Stimulated activated CD4-positive, alpha-beta T cell treated with anti-CD3 and anti-CD28 coated beads, Interleukin-4, amount 100 ng/mL, for 24 hours (primary cell): Measurements from ENCODE around the gene HEYL.
"Not testable (repeated sequence)": the region's sequence is repeated elsewhere in the genome, so short reads cannot be mapped to it uniquely, and the experiment has no call there.

Experiments used
- DNase-seq: peaks from one replicate; pipeline ENCODE4 v3.0.0-alpha.2; 2020

HEYL gene

GRCh38 chr1:39635871-39636210, 3.6 kb downstream of the HEYL start:
- no peak for DNase-seq

GRCh38 chr1:39635205-39635870, 4.1 kb downstream of the HEYL start:
- no peak for DNase-seq

DNA sequence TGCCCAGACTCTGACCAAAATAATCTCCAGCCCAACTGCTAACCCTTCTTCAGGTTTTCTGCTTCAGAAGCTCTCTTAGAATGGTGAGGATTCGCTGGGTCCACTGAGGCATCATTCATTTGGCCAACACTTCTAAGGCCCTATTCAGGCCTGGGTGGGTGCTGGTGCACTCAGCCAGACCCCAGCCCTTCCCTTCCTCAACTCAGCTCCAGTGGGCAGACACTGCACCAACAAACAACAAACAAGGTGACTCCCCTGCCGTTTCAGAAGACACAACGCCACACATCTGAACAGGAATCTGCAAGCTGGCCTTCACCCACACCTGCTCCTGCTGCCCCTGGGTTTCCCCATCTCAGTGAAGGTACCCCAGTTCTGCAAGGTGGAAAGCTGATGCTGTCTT, 6.0 kb downstream of the HEYL start:
- DNase-seq: no peak

DNA sequence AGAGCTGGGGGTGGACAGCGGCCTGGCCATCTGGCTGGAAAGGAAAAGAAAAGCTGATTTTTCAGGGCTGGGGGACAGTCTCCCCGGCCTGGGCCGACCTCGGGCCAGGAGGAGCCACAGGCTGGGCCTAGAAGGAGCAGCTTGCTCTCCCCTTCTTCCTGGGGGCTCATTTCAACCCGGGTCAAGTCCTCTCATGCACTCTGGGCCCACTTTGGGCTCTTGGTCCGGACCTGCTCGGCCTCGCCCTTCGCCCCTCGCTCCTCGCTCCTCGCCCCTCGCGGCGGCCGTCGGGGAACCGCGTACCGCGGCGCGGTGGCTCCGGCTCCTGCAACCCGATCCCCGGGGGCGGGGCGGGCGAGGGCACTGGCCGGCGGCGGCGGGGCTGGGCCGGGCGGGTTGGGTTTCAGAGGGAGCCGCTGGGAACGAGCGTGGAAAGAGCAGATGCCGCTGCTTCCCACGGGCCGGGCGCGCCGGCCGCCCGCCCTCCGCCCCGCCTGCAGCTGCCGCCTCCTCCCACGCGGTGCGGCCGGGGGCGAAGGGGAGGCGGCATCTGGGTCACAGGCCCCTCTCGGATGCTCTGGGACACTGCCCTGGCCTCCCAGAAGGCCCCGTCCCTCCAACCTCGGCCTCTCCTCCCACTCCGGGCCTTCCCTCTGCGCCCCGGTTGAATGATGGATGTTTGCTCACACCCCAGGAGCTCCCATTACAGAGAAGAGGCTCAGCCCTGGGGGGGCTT, 6.6 kb downstream of the HEYL start:
- no peak for DNase-seq

- no peak for DNase-seq
These were observed 7.1 kb downstream of the HEYL start for GRCh38 chr1:39632323-39632681.

DNA sequence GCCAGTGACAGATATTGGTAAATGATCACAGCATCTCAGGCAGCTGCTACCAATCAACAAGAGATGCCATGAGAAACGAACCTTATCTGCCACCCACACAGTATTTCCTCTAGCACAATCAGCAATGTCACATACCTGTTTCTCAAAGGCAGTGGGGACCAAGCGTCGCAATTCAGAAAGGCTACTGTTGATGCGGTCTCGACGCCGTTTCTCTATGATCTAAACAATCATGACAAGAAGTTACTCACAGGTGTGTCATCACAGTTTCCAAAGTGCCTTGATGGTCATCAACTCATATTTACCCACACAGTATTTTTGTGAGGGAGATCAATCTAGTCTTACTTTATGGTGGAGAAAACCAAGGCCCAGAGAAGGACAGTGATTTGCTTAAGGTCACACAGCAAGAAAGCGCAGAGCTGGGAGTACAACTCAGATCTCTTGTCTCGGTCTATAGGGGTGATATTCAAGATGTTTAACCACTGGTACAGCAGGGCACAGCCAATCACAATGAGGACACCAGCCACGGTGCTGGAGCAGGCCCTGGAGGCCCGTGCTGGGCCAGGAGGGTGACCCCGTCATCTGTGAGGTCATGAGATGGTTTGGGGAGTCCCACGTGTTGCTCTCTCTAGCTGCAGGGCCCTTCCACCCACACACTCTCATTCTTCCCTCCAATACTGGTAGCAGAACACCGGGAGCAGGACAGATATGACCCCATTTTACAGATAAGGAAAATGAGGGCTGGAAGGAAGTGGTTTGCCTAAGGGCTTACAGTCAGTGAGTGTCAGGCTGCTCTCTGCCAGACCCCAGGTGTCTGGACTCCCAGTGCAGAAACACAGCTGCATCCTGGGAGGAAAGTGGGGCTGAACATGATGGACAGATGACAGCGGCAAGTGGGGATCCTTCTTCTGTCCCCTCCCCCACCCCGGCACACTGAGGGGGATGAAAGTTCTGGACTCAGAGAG, 7.8 kb downstream of the HEYL start:
- no peak for DNase-seq

GRCh38 chr1:39628807-39629350, 10.6 kb downstream of the HEYL start:
- no peak for DNase-seq

GRCh38 chr1:39626646-39627045, 12.8 kb downstream of the HEYL start:
- DNase-seq: no peak

DNA sequence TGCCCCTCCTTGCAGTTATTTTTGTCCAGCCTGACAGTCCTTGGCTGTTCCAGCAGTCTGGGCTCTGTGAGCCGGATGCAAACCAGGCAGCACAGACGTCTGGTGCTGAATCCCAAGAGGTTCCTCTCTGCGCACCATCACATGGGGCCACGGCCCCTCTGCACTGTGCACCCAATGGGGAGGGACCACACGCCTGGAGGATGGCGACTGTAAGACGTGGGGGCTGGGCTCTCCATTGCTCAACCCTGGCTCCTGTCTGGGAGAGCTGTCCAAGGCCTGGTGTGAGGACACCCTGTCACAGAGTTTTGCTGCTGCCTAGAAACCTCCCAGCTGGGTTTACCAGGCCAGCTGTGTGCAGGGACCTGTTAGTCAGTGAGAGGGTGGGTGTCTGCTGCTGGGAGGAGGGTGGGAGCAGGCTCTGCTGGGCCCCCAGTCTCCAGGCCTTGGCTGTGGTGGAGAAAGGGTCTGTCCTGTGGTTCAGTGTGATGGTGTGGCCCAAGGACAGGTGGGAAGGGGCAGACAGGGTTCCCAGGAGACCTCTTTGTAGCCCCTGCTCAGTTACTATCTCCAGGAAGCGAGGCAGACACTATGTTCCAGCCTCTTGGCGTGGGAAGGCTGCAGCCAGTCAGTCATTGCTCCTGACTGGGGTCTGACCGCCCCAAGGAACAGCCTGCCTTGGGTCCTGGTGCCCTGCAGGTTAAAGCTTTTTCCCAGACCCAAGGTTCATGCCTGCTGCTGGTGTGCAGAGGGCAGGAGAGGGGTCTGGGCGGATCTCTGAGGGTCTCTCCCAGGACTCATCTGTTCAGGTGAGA, 13.8 kb downstream of the HEYL start:
- DNase-seq: no peak

GRCh38 chr1:39625009-39625408, 14.4 kb downstream of the HEYL start:
- DNase-seq: no peak

- no peak for DNase-seq
These were observed 16.4 kb downstream of the HEYL start for GRCh38 chr1:39623053-39623452.

- no peak for DNase-seq
These were observed 17.0 kb downstream of the HEYL start for GRCh38 chr1:39622427-39622826.

- DNase-seq: no peak
These were observed 18.7 kb downstream of the HEYL start for GRCh38 chr1:39620659-39621165.

- DNase-seq: no peak
These were observed 21.9 kb downstream of the HEYL start for GRCh38 chr1:39617488-39618049.

DNA sequence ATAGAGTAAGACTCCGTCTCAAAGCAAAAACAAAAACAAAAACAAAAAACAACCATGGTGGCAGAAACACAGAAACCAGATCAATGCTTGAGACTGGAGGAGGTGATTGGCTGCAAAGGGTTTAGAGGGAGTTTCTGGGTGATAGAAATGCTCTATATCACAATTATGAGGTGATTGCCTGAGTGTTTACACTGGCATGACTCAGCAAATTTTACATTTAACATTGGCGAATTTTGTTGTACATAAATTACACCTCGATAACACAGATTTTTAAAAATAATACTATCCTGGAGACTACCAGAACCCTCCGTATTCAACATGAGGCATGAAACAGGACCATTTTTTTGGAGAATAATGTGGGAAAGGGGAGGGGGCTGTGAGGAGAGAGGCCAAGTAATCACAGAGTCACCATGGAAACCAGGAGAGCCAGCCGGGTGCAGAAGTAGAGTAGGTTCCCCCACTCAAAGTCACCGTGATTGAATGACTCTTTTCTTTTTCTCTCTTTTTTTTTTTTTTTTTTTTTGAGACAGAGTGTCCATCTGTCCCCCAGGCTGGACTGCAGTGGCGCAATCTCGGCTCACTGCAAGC, 24.3 kb downstream of the HEYL start:
- DNase-seq: no peak

DNA sequence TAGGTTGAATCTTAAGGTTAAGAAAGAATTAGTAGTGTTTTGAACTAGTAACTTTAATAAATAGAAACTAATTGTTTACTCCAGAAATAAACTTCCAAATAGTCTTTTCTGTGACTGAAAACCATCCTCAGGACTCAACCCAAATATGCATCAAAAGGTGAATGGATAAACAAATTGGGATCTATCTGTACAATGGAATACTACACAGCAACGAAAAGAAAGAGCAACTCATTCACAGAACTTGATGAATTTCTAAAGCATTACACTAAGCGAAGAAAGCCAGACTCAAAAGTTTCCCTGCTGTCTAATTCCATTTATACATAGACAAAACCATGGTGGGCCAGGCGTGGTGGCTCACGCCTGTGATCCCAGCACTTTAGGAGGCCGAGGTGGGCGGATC, 25.0 kb downstream of the HEYL start:
- DNase-seq: no peak

DNA sequence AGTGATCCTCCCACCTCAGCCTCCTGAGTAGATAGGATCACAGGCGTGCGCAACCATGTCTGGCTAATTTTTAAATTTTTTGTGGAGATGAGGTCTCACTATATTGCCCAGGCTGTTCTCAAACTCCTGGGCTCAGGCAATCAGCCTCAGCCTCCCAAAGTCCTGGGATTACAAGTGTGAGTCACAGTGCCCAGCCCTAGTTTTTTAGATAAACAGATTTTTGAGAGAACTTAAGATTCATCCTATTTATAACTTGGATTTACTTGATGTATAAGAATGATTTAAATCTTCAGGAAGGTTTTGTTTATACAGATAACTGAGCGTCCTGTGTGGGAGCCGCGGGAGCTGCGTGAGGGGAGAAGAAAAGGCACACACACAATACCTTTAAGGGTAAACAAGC, 26.2 kb downstream of the HEYL start:
- DNase-seq: no peak

- peak; percentile 86 for DNase-seq
These were observed 29.7 kb downstream of the HEYL start for GRCh38 chr1:39609618-39610331.

GRCh38 chr1:39608921-39609320, 30.5 kb downstream of the HEYL start:
- DNase-seq: no peak

DNA sequence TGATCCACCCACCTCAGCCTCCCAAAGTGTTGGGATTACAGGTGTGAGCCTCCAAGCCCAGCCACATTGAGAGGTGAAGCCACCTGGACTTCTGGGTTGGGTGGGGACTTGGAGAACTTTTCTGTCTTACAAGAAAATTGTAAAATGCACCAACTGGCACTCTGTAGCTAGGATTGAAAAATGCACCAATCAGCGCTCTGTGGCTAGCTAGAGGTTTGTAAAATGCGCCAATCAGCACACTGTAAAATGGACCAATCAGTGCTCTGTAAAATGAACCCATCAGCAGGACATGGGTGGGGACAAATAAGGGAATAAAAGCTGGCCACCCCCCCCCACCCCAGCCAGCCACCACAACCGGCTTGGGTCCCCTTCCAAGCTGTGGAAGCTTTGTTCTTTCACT, 35.8 kb downstream of the HEYL start:
- not testable (repeated sequence) for DNase-seq
